Measurements from ENCODE around the gene PPM1E. TPM values are rescaled to one million over a fixed set of nuclear protein-coding genes. Genes with fewer than 3 reads are reported as not detected.
"Not testable (repeated sequence)": the region's sequence is repeated elsewhere in the genome, so short reads cannot be mapped to it uniquely, and the experiment has no call there.

PPM1E gene
- total RNA-seq, 2 donors from 2014 or later: 4.1 to 7.8 TPM

DNA sequence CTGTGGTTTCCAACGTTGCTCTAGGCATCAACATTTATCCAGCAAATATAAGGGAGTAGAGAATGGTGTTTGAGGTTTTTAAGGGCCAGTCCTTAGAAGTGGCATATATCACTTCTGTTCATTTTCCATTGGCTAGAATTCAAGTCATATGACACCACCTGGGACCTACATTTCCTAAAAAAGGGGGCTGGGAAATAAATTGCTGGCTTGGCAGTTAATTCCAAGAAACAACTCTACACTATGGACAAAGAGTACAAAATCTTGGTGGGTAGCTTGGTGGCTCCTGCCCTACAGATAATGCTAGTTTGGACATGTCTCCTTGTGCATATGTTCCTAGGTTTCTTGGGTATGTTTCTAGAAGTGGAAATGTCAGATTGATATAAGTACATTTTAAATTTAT, 7.6 kb downstream of the PPM1E start:
- no peak overlapping the region for H3K27ac ChIP-seq
- DNase-seq (ENCODE audit: low spot score): no peak
- intact Hi-C loops (cut with DNase I): no loop called here
- H3K36me3 ChIP-seq: no peaks in the 10 kb centered on the region
- 32% methylated on average over 1 of the region's 1 CpG for WGBS
- no peaks in the 10 kb centered on the region for H3K9me3 ChIP-seq
- no peaks in the 10 kb centered on the region for H3K27me3 ChIP-seq (replicated peaks; ENCODE audit: insufficient read depth)
- no peak overlapping the region for H3K4me3 ChIP-seq
- TF ChIP-seq POLR2AphosphoS5 (IDR thresholded peaks at IDR 0.05) (no peak), POLR2A (IDR thresholded peaks at IDR 0.05) (no peak)
- TF ChIP-seq, protein P1, sequence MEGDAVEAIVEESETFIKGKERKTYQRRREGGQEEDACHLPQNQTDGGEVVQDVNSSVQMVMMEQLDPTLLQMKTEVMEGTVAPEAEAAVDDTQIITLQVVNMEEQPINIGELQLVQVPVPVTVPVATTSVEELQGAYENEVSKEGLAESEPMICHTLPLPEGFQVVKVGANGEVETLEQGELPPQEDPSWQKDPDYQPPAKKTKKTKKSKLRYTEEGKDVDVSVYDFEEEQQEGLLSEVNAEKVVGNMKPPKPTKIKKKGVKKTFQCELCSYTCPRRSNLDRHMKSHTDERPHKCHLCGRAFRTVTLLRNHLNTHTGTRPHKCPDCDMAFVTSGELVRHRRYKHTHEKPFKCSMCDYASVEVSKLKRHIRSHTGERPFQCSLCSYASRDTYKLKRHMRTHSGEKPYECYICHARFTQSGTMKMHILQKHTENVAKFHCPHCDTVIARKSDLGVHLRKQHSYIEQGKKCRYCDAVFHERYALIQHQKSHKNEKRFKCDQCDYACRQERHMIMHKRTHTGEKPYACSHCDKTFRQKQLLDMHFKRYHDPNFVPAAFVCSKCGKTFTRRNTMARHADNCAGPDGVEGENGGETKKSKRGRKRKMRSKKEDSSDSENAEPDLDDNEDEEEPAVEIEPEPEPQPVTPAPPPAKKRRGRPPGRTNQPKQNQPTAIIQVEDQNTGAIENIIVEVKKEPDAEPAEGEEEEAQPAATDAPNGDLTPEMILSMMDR (IDR thresholded peaks at IDR 0.05): no peak
- H3K4me1 ChIP-seq (replicated peaks): no peaks in the 10 kb centered on the region

DNA sequence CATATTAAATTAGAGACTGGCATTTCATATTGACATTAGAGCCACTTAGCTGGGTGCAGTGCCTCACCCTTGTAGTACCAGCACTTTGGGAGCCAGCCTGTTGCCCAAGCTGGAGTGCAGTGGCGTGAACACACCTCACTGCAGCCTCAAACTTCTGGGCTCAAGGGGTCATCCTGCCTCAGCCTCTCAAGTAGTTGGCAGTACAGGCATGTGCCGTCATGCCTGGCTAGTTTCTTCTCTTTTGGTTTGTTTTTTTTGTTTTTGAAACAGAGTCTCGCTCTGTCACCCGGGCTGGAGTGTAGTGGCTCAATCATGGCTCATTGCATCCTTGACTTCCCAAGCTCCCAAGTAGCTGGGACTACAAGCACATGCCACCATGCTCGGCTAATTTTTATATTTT, 8.7 kb downstream of the PPM1E start:
- Histone ChIP-seq H3K4me1 (replicated peaks) (no peaks in the 10 kb centered on the region), H3K4me3 (no peak overlapping the region), H3K36me3 (no peaks in the 10 kb centered on the region), H3K9me3 (no peaks in the 10 kb centered on the region), H3K27ac (no peak overlapping the region), H3K27me3 (replicated peaks; ENCODE audit: insufficient read depth) (no peaks in the 10 kb centered on the region)
- intact Hi-C loops (cut with DNase I): no loop called here
- no peak for DNase-seq (ENCODE audit: low spot score)
- TF ChIP-seq POLR2AphosphoS5 (IDR thresholded peaks at IDR 0.05) (no peak), POLR2A (IDR thresholded peaks at IDR 0.05) (no peak)
- TF ChIP-seq, protein P1 (IDR thresholded peaks at IDR 0.05): no peak
- 65% methylated on average over 5 of the region's 5 CpGs for WGBS

DNA sequence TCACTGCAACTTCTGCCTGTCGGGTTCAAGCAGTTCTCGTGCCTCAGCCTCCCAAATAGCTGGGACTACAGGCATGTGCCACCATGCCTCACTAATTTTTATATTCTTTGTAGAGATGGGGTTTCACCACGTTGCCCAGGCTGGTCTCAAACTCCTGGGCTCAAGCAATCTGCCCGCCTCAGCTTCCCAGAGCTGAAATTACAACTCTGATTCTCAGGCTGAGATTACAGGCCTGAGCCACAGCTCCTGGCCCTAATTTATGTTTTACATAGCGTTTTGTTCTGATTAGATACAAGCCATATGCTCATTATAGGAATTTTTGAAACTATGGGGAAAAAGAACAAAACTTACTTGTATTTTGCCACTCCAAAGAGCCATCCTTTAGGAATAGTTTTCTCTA, 22.8 kb downstream of the PPM1E start:
- H3K4me3 ChIP-seq; DNase-seq (ENCODE audit: low spot score); H3K27ac ChIP-seq; H3K4me1 ChIP-seq (replicated peaks); intact Hi-C loops (cut with DNase I); H3K36me3 ChIP-seq; H3K27me3 ChIP-seq (replicated peaks; ENCODE audit: insufficient read depth); H3K9me3 ChIP-seq: not testable (repeated sequence)
- 64% methylated on average over 5 of the region's 5 CpGs for WGBS

DNA sequence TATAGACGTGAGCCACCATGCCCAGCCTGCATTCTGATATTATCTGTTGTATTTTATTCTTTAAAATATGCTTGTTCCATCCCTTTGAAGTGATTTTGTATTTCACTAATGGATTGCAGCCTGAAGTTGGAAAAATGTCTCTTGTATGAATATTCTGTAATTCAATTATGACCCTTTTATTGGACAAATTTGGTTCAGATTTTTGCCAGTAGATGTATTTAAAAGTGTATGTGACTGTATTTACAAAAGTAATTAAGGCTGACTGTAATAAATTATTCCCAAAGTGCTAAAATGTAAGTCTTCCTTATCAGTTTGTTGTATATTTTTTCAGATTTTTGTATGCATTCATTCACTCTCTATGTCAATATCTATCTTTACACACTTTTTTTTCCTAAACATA, 23.8 kb downstream of the PPM1E start:
- no peaks in the 10 kb centered on the region for H3K9me3 ChIP-seq
- TF ChIP-seq, protein P1 (IDR thresholded peaks at IDR 0.05): no peak
- TF ChIP-seq POLR2A (IDR thresholded peaks at IDR 0.05): no peak
- TF ChIP-seq POLR2AphosphoS5 (IDR thresholded peaks at IDR 0.05): no peak

DNA sequence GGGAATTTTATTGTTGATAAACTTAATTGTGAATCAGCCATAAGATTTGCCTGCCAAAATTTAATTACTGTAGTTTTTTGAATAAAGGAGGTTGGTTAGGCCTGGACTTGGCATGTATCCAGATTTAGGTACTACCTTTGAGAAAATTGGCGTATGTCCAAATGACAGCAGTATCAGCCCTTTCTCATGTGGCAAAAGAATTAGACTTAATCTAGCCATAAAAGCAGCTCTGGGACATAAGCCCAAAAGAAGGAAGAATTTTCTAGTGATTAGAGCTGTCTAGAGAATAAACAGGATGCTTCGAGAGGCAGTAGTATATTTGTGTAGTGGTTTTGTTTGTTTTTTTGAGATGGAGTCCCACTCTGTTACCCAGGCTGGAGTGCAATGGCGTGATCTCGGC, 27.7 kb downstream of the PPM1E start:
- WGBS: 54% methylated on average over 4 of the region's 4 CpGs
- H3K36me3 ChIP-seq: no peaks in the 10 kb centered on the region
- intact Hi-C loops (cut with DNase I): no loop called here
- H3K27ac ChIP-seq: no peak overlapping the region
- H3K4me3 ChIP-seq: no peak overlapping the region
- TF ChIP-seq, protein P1 (IDR thresholded peaks at IDR 0.05): no peak
- TF ChIP-seq POLR2AphosphoS5 (IDR thresholded peaks at IDR 0.05) (no peak), POLR2A (IDR thresholded peaks at IDR 0.05) (no peak)
- H3K9me3 ChIP-seq: no peaks in the 10 kb centered on the region
- DNase-seq (ENCODE audit: low spot score): no peak
- no peaks in the 10 kb centered on the region for H3K27me3 ChIP-seq (replicated peaks; ENCODE audit: insufficient read depth)
- H3K4me1 ChIP-seq (replicated peaks): no peaks in the 10 kb centered on the region

More for the DNA sequence above, 23.8 kb downstream of the PPM1E start:
- Histone ChIP-seq H3K36me3 (no peaks in the 10 kb centered on the region), H3K4me3 (no peak overlapping the region), H3K27ac (no peak overlapping the region), H3K27me3 (replicated peaks; ENCODE audit: insufficient read depth) (no peaks in the 10 kb centered on the region), H3K4me1 (replicated peaks) (no peaks in the 10 kb centered on the region)
- intact Hi-C loops (cut with DNase I): no loop called here
- WGBS: 16% methylated on average over 1 of the region's 1 CpG
- DNase-seq (ENCODE audit: low spot score): no peak

All from prostate gland (tissue), 2 donors.